Erythroblast (primary cell): ENCODE data around the gene NBPF4.
"Not testable (repeated sequence)": the region's sequence is repeated elsewhere in the genome, so short reads cannot be mapped to it uniquely, and the experiment has no call there.

Experiments used
- GATA1 ChIP-seq: IDR thresholded peaks from 2 replicates; pipeline ENCODE4 v1.6.1; 2011; ENCODE audit warnings: low read depth, mild to moderate bottlenecking, control low read depth, low read length, moderate library complexity
- POLR2A ChIP-seq: IDR thresholded peaks from 2 replicates; pipeline ENCODE4 v1.6.1; 2011; ENCODE audit warnings: mild to moderate bottlenecking, low read length

GRCh38 chr1:108239426-108239825, 4.5 kb downstream of the NBPF4 start:
- not testable (repeated sequence) for TF ChIP-seq POLR2A, GATA1
